Measurements from ENCODE around the gene PDE9A. TPM values are rescaled to one million over a fixed set of nuclear protein-coding genes. Genes with fewer than 3 reads are reported as not detected.
"Not testable (repeated sequence)": the region's sequence is repeated elsewhere in the genome, so short reads cannot be mapped to it uniquely, and the experiment has no call there.

PDE9A gene
- total RNA-seq, 1 experiment from 2014 or later = 8.4 TPM

- BruUV-seq (replicated peaks) = no TSS peak
- H3K36me3 ChIP-seq (ENCODE audit: low read depth) = no peaks in the 10 kb centered on the region
- H4K20me1 ChIP-seq (ENCODE audit: insufficient read depth) = no peaks in the 10 kb centered on the region
- H3K9me3 ChIP-seq (ENCODE audit: insufficient read depth, low read depth) = peaks cover 2% of the 10 kb centered on the region; the same call in 1 of the 2 replicates
- intact Hi-C loops (cut with micrococcal nuclease; ENCODE audit: unreplicated experiment) = no loop called here
- no peaks in the 10 kb centered on the region for H3K79me2 ChIP-seq (ENCODE audit: low read depth)
- H2AFZ ChIP-seq = no peak overlapping the region
- H3F3A ChIP-seq (ENCODE audit: insufficient read depth, low read depth) = no peaks in the 10 kb centered on the region; the same call in 1 of the 2 replicates
- H3K4me2 ChIP-seq = no peak overlapping the region
- no peak for TF ChIP-seq EZH2 (IDR thresholded peaks at IDR 0.05; ENCODE audit: low read depth)
- H3K4me1 ChIP-seq (replicated peaks; ENCODE audit: insufficient read depth) = peaks cover 14% of the 10 kb centered on the region
- no peak overlapping the region for H3K4me3 ChIP-seq
- no peak overlapping the region for H3K27ac ChIP-seq
- H3K27me3 ChIP-seq (ENCODE audit: insufficient read depth, low read depth) = no peaks in the 10 kb centered on the region
- DNase-seq = no peak
- ChIA-PET POLR2A (ENCODE audit: unreplicated experiment) (no interaction called here), CTCF (no interaction called here)
- no peaks in the 10 kb centered on the region for H3K9me2 ChIP-seq (ENCODE audit: insufficient read depth)
These were observed 155.8 kb downstream of the PDE9A start for GRCh38 chr21:42809171-42809570.

DNA sequence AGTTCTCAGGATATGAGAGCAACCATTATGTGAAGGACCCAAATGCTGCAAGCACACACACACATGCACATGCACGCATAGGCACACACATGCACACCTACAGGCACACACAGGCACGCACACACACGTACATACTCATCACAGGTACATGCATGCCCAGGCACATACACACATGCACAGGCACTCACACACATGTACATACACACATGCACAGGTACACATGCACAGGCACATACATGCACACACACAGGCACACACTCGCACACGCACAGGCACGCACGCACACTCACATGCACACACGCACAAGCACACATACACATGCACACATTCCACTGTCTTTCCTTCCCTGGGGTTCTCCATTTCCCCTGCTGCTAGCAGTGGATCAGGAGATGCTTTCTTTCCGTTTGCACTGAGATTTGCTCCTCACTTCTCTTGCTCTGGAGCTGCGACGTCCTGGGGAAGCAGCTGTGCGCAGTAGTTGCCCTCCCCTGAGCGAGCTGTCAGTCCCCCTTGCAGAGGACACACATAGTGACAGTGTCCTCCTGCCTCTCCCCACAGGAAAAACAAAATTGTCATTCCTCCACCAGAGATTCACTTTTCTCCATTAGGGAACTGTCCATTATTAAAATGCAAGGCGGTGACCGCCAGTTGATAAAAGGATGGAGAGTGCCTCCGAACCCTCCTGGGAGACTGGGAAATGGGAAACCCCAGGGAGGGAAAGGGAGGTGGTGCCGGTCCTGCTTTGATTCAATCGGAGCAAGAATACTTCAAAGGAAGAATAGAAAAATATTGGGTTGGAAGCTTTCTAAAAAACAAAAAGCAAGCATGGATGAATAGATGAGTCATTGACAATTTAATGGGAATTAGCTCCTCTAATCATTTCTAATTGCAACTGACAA is 156.4 kb downstream of the PDE9A start:
- BruUV-seq (replicated peaks) = no TSS peak
- Histone ChIP-seq H3K9me3 (ENCODE audit: insufficient read depth, low read depth) (peaks cover 7% of the 10 kb centered on the region; the same call in 1 of the 2 replicates), H3K79me2 (ENCODE audit: low read depth) (no peaks in the 10 kb centered on the region), H3F3A (ENCODE audit: insufficient read depth, low read depth) (no peaks in the 10 kb centered on the region; the same call in 1 of the 2 replicates), H3K9me2 (ENCODE audit: insufficient read depth) (no peaks in the 10 kb centered on the region), H3K4me1 (replicated peaks; ENCODE audit: insufficient read depth) (peaks cover 14% of the 10 kb centered on the region), H3K4me2 (no peak overlapping the region), H3K27ac (no peak overlapping the region), H3K4me3 (no peak overlapping the region), H4K20me1 (ENCODE audit: insufficient read depth) (no peaks in the 10 kb centered on the region), H3K27me3 (ENCODE audit: insufficient read depth, low read depth) (no peaks in the 10 kb centered on the region), H3K36me3 (ENCODE audit: low read depth) (no peaks in the 10 kb centered on the region), H2AFZ (no peak overlapping the region)
- ChIA-PET POLR2A (ENCODE audit: unreplicated experiment) (no interaction called here), CTCF (no interaction called here)
- TF ChIP-seq EZH2 (IDR thresholded peaks at IDR 0.05; ENCODE audit: low read depth) = no peak
- intact Hi-C loops (cut with micrococcal nuclease; ENCODE audit: unreplicated experiment) = no loop called here
- no peak for DNase-seq

DNA sequence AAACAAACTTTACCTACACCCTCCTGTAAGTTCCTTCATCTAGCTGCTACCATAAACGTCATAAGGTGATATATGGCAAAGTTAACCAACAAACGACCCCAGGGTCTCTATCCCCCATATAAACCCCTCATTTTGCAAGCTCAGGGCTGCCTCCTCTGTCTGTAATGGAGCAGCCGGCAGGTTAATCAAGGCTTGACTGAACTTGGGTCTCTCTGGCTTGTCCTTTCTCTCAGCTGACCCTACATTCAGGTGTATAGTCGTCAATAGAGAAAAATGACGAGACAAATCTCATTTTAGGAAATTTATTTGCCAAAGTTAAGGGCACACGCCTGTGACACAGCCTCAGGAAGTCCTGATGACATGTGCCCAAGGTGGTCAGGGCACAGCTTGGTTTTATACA is 158.5 kb downstream of the PDE9A start:
- H3K4me3 ChIP-seq = no peak overlapping the region

DNA sequence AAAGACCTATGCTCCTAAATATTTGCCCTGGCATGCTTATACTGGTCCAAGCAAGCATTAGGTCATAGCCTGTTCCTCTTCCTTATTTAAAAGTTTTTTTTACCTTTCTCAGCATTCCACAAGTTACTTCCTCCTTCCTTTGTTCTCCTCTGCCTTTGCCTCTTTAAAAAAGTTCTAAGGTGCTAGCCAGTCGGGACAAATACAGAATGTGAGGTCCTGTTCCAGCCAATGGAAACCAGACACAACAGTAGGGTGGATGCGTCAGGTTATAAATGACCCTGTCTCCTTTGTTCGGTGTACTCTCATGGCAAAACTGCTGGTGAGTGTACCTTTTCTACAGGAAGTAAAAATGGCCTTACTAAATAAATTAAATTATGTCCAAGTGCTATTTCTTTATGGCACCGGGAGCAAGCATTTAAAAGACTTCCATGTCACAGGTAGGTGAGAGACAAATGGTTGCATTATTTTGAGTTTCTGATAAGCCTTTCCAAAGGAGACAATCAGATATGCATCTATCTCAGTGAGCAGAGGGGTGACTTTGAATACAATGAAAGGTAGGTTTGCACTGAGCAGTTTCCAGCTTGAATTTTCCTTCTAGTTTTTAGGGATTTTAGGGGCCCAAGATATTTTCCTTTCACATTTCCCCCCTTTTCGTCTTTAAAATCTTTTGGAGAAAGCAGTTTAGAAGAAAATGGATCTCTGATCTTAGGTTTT is 159.3 kb downstream of the PDE9A start:
- H3K27ac ChIP-seq = peak overlapping the region; percentile 32; the same call in 1 of the 2 replicates
- H3K4me1 ChIP-seq (replicated peaks; ENCODE audit: insufficient read depth) = peaks cover 14% of the 10 kb centered on the region
- H2AFZ ChIP-seq; H3F3A ChIP-seq (ENCODE audit: insufficient read depth, low read depth); H3K79me2 ChIP-seq (ENCODE audit: low read depth); CTCF ChIA-PET; POLR2A ChIA-PET (ENCODE audit: unreplicated experiment); H3K9me3 ChIP-seq (ENCODE audit: insufficient read depth, low read depth); H4K20me1 ChIP-seq (ENCODE audit: insufficient read depth); H3K27me3 ChIP-seq (ENCODE audit: insufficient read depth, low read depth); H3K9me2 ChIP-seq (ENCODE audit: insufficient read depth); H3K36me3 ChIP-seq (ENCODE audit: low read depth); H3K4me3 ChIP-seq: not testable (repeated sequence)
- peak; percentile 34 to 70 for DNase-seq
- H3K4me2 ChIP-seq = peak overlapping the region; percentile 21; the same call in 1 of the 2 replicates
- TSS peak; percentile 99 for BruUV-seq (replicated peaks)
- intact Hi-C loops (cut with micrococcal nuclease; ENCODE audit: unreplicated experiment) = loop anchor here (1.0 kb wide), 1 partner anchor 16 kb away; no protein-coding TSS in a partner anchor

More for the DNA sequence above, 158.5 kb downstream of the PDE9A start:
- Histone ChIP-seq H2AFZ (no peak overlapping the region), H3K9me3 (ENCODE audit: insufficient read depth, low read depth) (peaks cover 7% of the 10 kb centered on the region; the same call in 1 of the 2 replicates), H3F3A (ENCODE audit: insufficient read depth, low read depth) (no peaks in the 10 kb centered on the region; the same call in 1 of the 2 replicates), H3K27me3 (ENCODE audit: insufficient read depth, low read depth) (no peaks in the 10 kb centered on the region), H3K4me1 (replicated peaks; ENCODE audit: insufficient read depth) (peaks cover 14% of the 10 kb centered on the region), H4K20me1 (ENCODE audit: insufficient read depth) (no peaks in the 10 kb centered on the region), H3K36me3 (ENCODE audit: low read depth) (no peaks in the 10 kb centered on the region), H3K4me2 (peak overlapping the region; percentile 21; the same call in 1 of the 2 replicates), H3K79me2 (ENCODE audit: low read depth) (no peaks in the 10 kb centered on the region), H3K9me2 (ENCODE audit: insufficient read depth) (no peaks in the 10 kb centered on the region), H3K27ac (no peak overlapping the region)
- no TSS peak for BruUV-seq (replicated peaks)
- DNase-seq = no peak
- no peak for TF ChIP-seq EZH2 (IDR thresholded peaks at IDR 0.05; ENCODE audit: low read depth)
- TF ChIP-seq, protein P1, sequence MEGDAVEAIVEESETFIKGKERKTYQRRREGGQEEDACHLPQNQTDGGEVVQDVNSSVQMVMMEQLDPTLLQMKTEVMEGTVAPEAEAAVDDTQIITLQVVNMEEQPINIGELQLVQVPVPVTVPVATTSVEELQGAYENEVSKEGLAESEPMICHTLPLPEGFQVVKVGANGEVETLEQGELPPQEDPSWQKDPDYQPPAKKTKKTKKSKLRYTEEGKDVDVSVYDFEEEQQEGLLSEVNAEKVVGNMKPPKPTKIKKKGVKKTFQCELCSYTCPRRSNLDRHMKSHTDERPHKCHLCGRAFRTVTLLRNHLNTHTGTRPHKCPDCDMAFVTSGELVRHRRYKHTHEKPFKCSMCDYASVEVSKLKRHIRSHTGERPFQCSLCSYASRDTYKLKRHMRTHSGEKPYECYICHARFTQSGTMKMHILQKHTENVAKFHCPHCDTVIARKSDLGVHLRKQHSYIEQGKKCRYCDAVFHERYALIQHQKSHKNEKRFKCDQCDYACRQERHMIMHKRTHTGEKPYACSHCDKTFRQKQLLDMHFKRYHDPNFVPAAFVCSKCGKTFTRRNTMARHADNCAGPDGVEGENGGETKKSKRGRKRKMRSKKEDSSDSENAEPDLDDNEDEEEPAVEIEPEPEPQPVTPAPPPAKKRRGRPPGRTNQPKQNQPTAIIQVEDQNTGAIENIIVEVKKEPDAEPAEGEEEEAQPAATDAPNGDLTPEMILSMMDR (conservative IDR thresholded peaks at IDR 0.05) = no peak
- intact Hi-C loops (cut with micrococcal nuclease; ENCODE audit: unreplicated experiment) = loop anchor here (1.0 kb wide), 1 partner anchor 16 kb away; no protein-coding TSS in a partner anchor
- ChIA-PET POLR2A (ENCODE audit: unreplicated experiment) (no interaction called here), CTCF (no interaction called here)
